ENCODE results near the gene TOP3B.

GRCh38 chr22:21927174-21927823 lies 55.3 kb downstream of the TOP3B start:
- TF ChIP-seq, protein P1, sequence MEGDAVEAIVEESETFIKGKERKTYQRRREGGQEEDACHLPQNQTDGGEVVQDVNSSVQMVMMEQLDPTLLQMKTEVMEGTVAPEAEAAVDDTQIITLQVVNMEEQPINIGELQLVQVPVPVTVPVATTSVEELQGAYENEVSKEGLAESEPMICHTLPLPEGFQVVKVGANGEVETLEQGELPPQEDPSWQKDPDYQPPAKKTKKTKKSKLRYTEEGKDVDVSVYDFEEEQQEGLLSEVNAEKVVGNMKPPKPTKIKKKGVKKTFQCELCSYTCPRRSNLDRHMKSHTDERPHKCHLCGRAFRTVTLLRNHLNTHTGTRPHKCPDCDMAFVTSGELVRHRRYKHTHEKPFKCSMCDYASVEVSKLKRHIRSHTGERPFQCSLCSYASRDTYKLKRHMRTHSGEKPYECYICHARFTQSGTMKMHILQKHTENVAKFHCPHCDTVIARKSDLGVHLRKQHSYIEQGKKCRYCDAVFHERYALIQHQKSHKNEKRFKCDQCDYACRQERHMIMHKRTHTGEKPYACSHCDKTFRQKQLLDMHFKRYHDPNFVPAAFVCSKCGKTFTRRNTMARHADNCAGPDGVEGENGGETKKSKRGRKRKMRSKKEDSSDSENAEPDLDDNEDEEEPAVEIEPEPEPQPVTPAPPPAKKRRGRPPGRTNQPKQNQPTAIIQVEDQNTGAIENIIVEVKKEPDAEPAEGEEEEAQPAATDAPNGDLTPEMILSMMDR (IDR thresholded peaks at IDR 0.05; ENCODE audit: low read depth, low read length, missing input control): no peak
- TF ChIP-seq, protein P2, sequence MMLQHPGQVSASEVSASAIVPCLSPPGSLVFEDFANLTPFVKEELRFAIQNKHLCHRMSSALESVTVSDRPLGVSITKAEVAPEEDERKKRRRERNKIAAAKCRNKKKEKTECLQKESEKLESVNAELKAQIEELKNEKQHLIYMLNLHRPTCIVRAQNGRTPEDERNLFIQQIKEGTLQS (IDR thresholded peaks at IDR 0.05): no peak
- no peak for TF ChIP-seq ZBTB33 (IDR thresholded peaks at IDR 0.05)
- no peak for TF ChIP-seq FOXA2 (IDR thresholded peaks at IDR 0.05)
- TF ChIP-seq RXRA (IDR thresholded peaks at IDR 0.05): no peak
- no peak for TF ChIP-seq RAD21 (IDR thresholded peaks at IDR 0.05)
- no peak for TF ChIP-seq YY1 (IDR thresholded peaks at IDR 0.05)
- TF ChIP-seq REST (IDR thresholded peaks at IDR 0.05): no peak
- TF ChIP-seq GABPA (IDR thresholded peaks at IDR 0.05 in 1 of 2, conservative IDR thresholded peaks at IDR 0.05 in 1 of 2): no peak
- TF ChIP-seq HNF4G (IDR thresholded peaks at IDR 0.05): no peak

Data from liver (tissue), 3 donors.